ENCODE results near the gene SMPDL3B.

GRCh38 chr1:27952147-27952546 lies 17.3 kb downstream of the SMPDL3B start:
- TF ChIP-seq CTCF (IDR thresholded peaks at IDR 0.05), result no peak
- no peak for TF ChIP-seq POLR2A (IDR thresholded peaks at IDR 0.05)

Data from right lobe of liver (tissue), 4 donors.